ENCODE results near the gene ZNRF3.

- TF ChIP-seq, protein P1, sequence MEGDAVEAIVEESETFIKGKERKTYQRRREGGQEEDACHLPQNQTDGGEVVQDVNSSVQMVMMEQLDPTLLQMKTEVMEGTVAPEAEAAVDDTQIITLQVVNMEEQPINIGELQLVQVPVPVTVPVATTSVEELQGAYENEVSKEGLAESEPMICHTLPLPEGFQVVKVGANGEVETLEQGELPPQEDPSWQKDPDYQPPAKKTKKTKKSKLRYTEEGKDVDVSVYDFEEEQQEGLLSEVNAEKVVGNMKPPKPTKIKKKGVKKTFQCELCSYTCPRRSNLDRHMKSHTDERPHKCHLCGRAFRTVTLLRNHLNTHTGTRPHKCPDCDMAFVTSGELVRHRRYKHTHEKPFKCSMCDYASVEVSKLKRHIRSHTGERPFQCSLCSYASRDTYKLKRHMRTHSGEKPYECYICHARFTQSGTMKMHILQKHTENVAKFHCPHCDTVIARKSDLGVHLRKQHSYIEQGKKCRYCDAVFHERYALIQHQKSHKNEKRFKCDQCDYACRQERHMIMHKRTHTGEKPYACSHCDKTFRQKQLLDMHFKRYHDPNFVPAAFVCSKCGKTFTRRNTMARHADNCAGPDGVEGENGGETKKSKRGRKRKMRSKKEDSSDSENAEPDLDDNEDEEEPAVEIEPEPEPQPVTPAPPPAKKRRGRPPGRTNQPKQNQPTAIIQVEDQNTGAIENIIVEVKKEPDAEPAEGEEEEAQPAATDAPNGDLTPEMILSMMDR (IDR thresholded peaks at IDR 0.05) = no peak
- no peak for TF ChIP-seq POLR2A (IDR thresholded peaks at IDR 0.05)
Observed at GRCh38 chr22:28956506-28956905, 73.1 kb downstream of the ZNRF3 start.
